ENCODE results near the gene SPEF2. TPM values are rescaled to one million over a fixed set of nuclear protein-coding genes. Genes with fewer than 3 reads are reported as not detected.

The SPEF2 gene
- total and polyA plus RNA-seq, 12 donors: 3.3 to 19.7 (median 7.9) TPM

GRCh38 chr5:35857606-35858205 is 240.0 kb downstream of the SPEF2 start:
- intact Hi-C loops (cut with DNase I): no loop called here
- no peak for TF ChIP-seq POLR2A (IDR thresholded peaks at IDR 0.05)
- TF ChIP-seq CTCF (IDR thresholded peaks at IDR 0.05): no peak
- H3K4me3 ChIP-seq: peak overlapping the region in 1 of 4 donors; percentile 13
- no peaks in the 10 kb centered on the region for H3K36me3 ChIP-seq (replicated peaks in 1 of 2)
- H3K27me3 ChIP-seq: no peaks in the 10 kb centered on the region
- H3K9me3 ChIP-seq (replicated peaks in 1 of 3): no peaks in the 10 kb centered on the region
- DNase-seq: no peak
- H3K4me1 ChIP-seq (replicated peaks in 1 of 2): peaks cover 35 to 41% of the 10 kb centered on the region in 2 donors
- peak overlapping the region in 1 of 5 donors; percentile 53 for H3K27ac ChIP-seq
- 40 to 51% (median 46%) methylated on average over 2 of the region's 2 CpGs for WGBS, 4 donors

GRCh38 chr5:35859101-35859661 is 241.5 kb downstream of the SPEF2 start:
- TF ChIP-seq POLR2A (IDR thresholded peaks at IDR 0.05) (no peak), CTCF (IDR thresholded peaks at IDR 0.05) (no peak)
- Histone ChIP-seq H3K9me3 (replicated peaks in 1 of 3) (no peaks in the 10 kb centered on the region), H3K27ac (peak overlapping the region in 1 of 5 donors; percentile 4), H3K4me3 (no peak overlapping the region), H3K36me3 (replicated peaks in 1 of 2) (no peaks in the 10 kb centered on the region), H3K4me1 (replicated peaks in 1 of 2) (peaks cover 28 to 31% of the 10 kb centered on the region in 2 donors), H3K27me3 (no peaks in the 10 kb centered on the region)
- 59 to 88% (median 74%) methylated on average over 3 of the region's 3 CpGs for WGBS, 4 donors
- no peak for DNase-seq
- intact Hi-C loops (cut with DNase I): no loop called here

GRCh38 chr5:35860686-35861085 is 243.0 kb downstream of the SPEF2 start:
- Histone ChIP-seq H3K36me3 (replicated peaks in 1 of 2) (no peaks in the 10 kb centered on the region), H3K27me3 (no peaks in the 10 kb centered on the region), H3K27ac (peak overlapping the region in 1 of 5 donors; percentile 25), H3K4me1 (replicated peaks in 1 of 2) (peaks cover 28 to 29% of the 10 kb centered on the region in 2 donors), H3K4me3 (no peak overlapping the region), H3K9me3 (replicated peaks in 1 of 3) (no peaks in the 10 kb centered on the region)
- intact Hi-C loops (cut with DNase I): no loop called here
- WGBS, 4 donors: 86 to 100% (median 92%) methylated on average over 1 of the region's 1 CpG
- no peak for DNase-seq
- no peak for TF ChIP-seq CTCF (IDR thresholded peaks at IDR 0.05)
- TF ChIP-seq POLR2A (IDR thresholded peaks at IDR 0.05): no peak

GRCh38 chr5:35861718-35862117 is 244.1 kb downstream of the SPEF2 start:
- H3K27ac ChIP-seq: peak overlapping the region in 1 of 5 donors; percentile 64
- peaks cover 20 to 25% of the 10 kb centered on the region in 2 donors for H3K4me1 ChIP-seq (replicated peaks in 1 of 2)
- no peaks in the 10 kb centered on the region for H3K9me3 ChIP-seq (replicated peaks in 1 of 3)
- no peak for DNase-seq
- H3K36me3 ChIP-seq (replicated peaks in 1 of 2): no peaks in the 10 kb centered on the region
- WGBS, 4 donors: 13 to 40% (median 37%) methylated on average over 1 of the region's 1 CpG
- no peaks in the 10 kb centered on the region for H3K27me3 ChIP-seq
- no peak for TF ChIP-seq POLR2A (IDR thresholded peaks at IDR 0.05)
- TF ChIP-seq CTCF (IDR thresholded peaks at IDR 0.05): no peak
- intact Hi-C loops (cut with DNase I): no loop called here
- no peak overlapping the region for H3K4me3 ChIP-seq
